Measurements from ENCODE around the gene GYG1.

GYG1 gene

DNA sequence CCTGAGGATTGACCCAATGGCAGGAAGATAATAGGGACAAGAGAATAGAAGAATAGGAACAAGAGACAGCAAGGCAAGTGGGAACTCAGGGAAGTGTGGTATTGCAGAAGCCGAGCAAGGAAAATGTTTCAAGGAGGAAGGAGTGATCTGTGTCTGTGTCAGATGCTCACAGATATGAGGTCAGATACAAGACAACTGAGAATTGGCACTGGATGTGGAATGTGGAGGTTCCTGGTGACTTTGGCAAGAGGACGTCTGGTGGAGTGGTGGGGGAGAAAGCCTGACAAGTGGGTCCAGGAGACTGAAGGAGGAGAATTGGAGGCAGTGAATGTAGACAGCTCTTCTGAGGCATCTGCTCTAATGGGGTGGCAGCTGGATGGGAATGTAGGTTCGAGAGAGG is 24.1 kb downstream of the GYG1 start:
- H3K79me1 ChIP-seq (ENCODE audit: low read depth, low read length): no peaks in the 10 kb centered on the region
- no peak overlapping the region for H4K91ac ChIP-seq (ENCODE audit: low read depth, low read length, poor library complexity)
- H3K36me3 ChIP-seq (replicated peaks in 1 of 2; ENCODE audit: control insufficient read depth in 2 of 2, insufficient read depth in 2 of 2, low read length in 2 of 2): peaks cover 0 to 21% of the 10 kb centered on the region in 2 donors
- no peaks in the 10 kb centered on the region for H3K27me3 ChIP-seq (ENCODE audit: control insufficient read depth in 3 of 3, insufficient read depth in 3 of 3, low read depth in 1 of 3, low read length in 3 of 3)
- no peaks in the 10 kb centered on the region for H3K4me1 ChIP-seq (ENCODE audit: control insufficient read depth in 2 of 2, insufficient read depth in 1 of 2, low read depth in 1 of 2, low read length in 2 of 2)
- no peak overlapping the region for H3K4ac ChIP-seq (ENCODE audit: low read length)
- H3K14ac ChIP-seq (ENCODE audit: low read length): no peak overlapping the region
- H2BK15ac ChIP-seq (ENCODE audit: low read length): no peak overlapping the region
- H3K23ac ChIP-seq (ENCODE audit: low read depth, low read length, poor library complexity): no peak overlapping the region
- H3K9ac ChIP-seq (ENCODE audit: low read depth, low read length, poor library complexity): no peak overlapping the region
- no peak overlapping the region for H3K27ac ChIP-seq (replicated peaks; ENCODE audit: low read length)
- H2BK120ac ChIP-seq (ENCODE audit: low read depth, low read length): no peak overlapping the region
- no peak overlapping the region for H2AK5ac ChIP-seq (ENCODE audit: low read depth, low read length)
- H2BK12ac ChIP-seq (ENCODE audit: low read length): no peak overlapping the region
- no peak overlapping the region for H3K4me3 ChIP-seq (ENCODE audit: low read length in 2 of 2)
- no peak overlapping the region for H4K8ac ChIP-seq (ENCODE audit: low read depth, low read length)
- WGBS, 2 donors (ENCODE audit: extremely low coverage in 2 of 2, insufficient read length in 2 of 2, insufficient replicate concordance in 1 of 2): no CpG with 5 or more reads among the region's 3 CpGs
- H2AFZ ChIP-seq (ENCODE audit: low read length): no peak overlapping the region
- H3K9me3 ChIP-seq (replicated peaks in 1 of 2; ENCODE audit: control insufficient read depth in 2 of 2, insufficient read depth in 1 of 2, low read depth in 1 of 2, low read length in 2 of 2): peaks cover 0 to 3% of the 10 kb centered on the region in 2 donors
- H3K4me2 ChIP-seq (ENCODE audit: insufficient read depth, low read length, poor library complexity, severe bottlenecking): no peak overlapping the region
- no peak overlapping the region for H2BK5ac ChIP-seq (ENCODE audit: low read length)
- no peak overlapping the region for H3K18ac ChIP-seq (ENCODE audit: low read length)
- no peak for DNase-seq (ENCODE audit: low spot score)

DNA sequence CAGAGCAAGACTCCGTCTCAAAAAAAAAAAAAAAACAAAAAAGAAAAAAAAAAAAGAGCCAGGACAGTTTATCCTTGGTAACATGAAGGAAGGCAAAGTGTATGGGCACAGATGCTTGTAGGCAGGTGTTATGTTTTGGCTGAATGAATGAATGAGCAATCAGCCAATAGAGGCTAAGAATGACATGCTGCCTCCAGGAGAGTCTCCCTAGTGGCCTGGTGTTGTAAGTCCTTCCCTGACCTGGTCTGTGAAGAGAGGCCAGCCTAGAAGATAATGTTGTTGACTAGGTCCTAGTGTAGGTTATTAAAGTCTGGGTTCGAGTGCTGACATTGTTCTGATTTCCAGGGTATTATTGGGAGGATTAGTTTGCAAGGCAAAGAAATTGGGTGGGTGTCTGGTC is 24.9 kb downstream of the GYG1 start:
- Histone ChIP-seq H3K27me3 (ENCODE audit: control insufficient read depth in 3 of 3, insufficient read depth in 3 of 3, low read depth in 1 of 3, low read length in 3 of 3) (no peaks in the 10 kb centered on the region), H3K4me2 (ENCODE audit: insufficient read depth, low read length, poor library complexity, severe bottlenecking) (no peak overlapping the region), H2BK12ac (ENCODE audit: low read length) (no peak overlapping the region), H2AFZ (ENCODE audit: low read length) (no peak overlapping the region), H3K14ac (ENCODE audit: low read length) (no peak overlapping the region), H2BK5ac (ENCODE audit: low read length) (no peak overlapping the region), H2AK5ac (ENCODE audit: low read depth, low read length) (no peak overlapping the region), H3K36me3 (replicated peaks in 1 of 2; ENCODE audit: control insufficient read depth in 2 of 2, insufficient read depth in 2 of 2, low read length in 2 of 2) (peaks cover 0 to 12% of the 10 kb centered on the region in 2 donors), H3K18ac (ENCODE audit: low read length) (no peak overlapping the region), H3K23ac (ENCODE audit: low read depth, low read length, poor library complexity) (no peak overlapping the region), H3K9ac (ENCODE audit: low read depth, low read length, poor library complexity) (no peak overlapping the region), H3K4me3 (ENCODE audit: low read length in 2 of 2) (no peak overlapping the region), H4K8ac (ENCODE audit: low read depth, low read length) (no peak overlapping the region), H4K91ac (ENCODE audit: low read depth, low read length, poor library complexity) (no peak overlapping the region), H3K4ac (ENCODE audit: low read length) (no peak overlapping the region), H3K9me3 (replicated peaks in 1 of 2; ENCODE audit: control insufficient read depth in 2 of 2, insufficient read depth in 1 of 2, low read depth in 1 of 2, low read length in 2 of 2) (peaks cover 0 to 3% of the 10 kb centered on the region in 2 donors), H3K4me1 (ENCODE audit: control insufficient read depth in 2 of 2, insufficient read depth in 1 of 2, low read depth in 1 of 2, low read length in 2 of 2) (peaks cover 0 to 5% of the 10 kb centered on the region in 2 donors), H3K27ac (replicated peaks; ENCODE audit: low read length) (no peak overlapping the region), H3K79me1 (ENCODE audit: low read depth, low read length) (no peaks in the 10 kb centered on the region), H2BK15ac (ENCODE audit: low read length) (no peak overlapping the region), H2BK120ac (ENCODE audit: low read depth, low read length) (no peak overlapping the region)
- no peak for DNase-seq (ENCODE audit: low spot score)
- WGBS, 2 donors (ENCODE audit: extremely low coverage in 2 of 2, insufficient read length in 2 of 2, insufficient replicate concordance in 1 of 2): no CpG with 5 or more reads among the region's 2 CpGs

DNA sequence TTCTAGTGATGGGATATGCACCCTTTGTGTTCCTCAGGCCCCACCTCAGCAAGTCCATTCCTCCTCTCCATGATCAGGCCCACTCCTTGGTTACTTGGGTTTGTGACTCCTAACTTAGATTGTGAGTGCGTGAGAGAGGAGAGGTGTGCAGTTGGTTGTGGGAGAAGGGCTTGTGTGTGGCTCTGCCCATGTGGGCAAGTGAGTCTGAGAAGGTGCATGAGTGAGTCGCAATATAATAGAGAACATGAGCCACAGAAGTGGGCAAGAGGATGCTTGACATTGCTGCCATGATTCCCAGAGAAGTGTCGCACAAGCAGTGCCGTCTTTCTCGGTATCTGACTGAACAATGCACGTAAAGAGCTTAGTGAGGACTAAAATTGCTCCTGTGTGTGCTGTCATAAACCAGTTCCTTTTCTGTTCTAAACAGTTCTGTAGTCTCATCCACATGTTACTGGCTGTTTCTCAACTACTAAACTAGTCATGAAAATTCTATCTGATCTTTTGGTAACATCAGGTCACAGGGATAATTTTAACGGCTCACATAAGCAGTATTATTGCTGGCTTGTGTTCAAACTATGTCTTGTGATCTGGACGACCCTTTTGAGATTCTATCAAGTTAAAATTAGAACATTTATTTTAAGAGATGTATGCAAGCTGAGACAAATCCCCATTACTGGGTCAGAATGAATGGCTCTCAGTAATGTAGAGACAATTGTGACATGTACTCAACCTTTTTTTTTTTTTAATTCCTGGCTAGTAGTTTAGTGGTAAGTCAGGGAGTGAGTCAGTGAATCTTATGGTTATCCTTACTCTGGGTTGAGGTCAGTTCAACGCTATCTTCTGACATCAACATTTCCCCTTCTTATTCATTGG is 25.6 kb downstream of the GYG1 start:
- DNase-seq (ENCODE audit: low spot score): no peak
- peak overlapping the region in 1 of 2 donors; percentile 9 for H3K4me3 ChIP-seq (ENCODE audit: low read length in 2 of 2)

DNA sequence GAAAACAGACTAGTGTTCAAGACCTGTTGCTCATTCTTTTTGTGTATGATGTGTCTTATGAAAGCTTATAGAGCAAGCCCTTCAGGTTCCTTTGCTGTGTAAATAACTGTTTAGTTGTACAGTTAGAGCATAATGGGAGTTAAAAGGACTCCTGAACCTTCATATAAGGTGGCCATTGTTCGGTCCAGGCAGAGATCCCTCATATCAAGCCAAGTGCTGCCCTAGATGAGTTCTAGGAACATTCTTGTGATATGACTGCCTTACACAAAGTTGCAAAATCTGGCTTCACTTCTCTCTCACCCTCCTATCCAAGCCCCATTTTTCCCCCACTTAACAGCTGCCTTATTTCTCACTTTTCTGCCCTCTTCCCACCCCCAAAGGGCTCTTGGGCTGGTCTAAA is 26.9 kb downstream of the GYG1 start:
- Histone ChIP-seq H2BK120ac (ENCODE audit: low read depth, low read length) (no peak overlapping the region), H3K4me1 (ENCODE audit: control insufficient read depth in 2 of 2, insufficient read depth in 1 of 2, low read depth in 1 of 2, low read length in 2 of 2) (peaks cover 0 to 5% of the 10 kb centered on the region in 2 donors)

More for the DNA sequence above, 25.6 kb downstream of the GYG1 start:
- H2BK15ac ChIP-seq (ENCODE audit: low read length): no peak overlapping the region
- H3K36me3 ChIP-seq (replicated peaks in 1 of 2; ENCODE audit: control insufficient read depth in 2 of 2, insufficient read depth in 2 of 2, low read length in 2 of 2): peaks cover 0 to 7% of the 10 kb centered on the region in 2 donors
- no peak overlapping the region for H2AFZ ChIP-seq (ENCODE audit: low read length)
- H3K27me3 ChIP-seq (ENCODE audit: control insufficient read depth in 3 of 3, insufficient read depth in 3 of 3, low read depth in 1 of 3, low read length in 3 of 3): no peaks in the 10 kb centered on the region
- no peak overlapping the region for H2BK120ac ChIP-seq (ENCODE audit: low read depth, low read length)
- WGBS, 2 donors (ENCODE audit: extremely low coverage in 2 of 2, insufficient read length in 2 of 2, insufficient replicate concordance in 1 of 2): no CpG with 5 or more reads among the region's 9 CpGs
- no peak overlapping the region for H3K4ac ChIP-seq (ENCODE audit: low read length)
- H3K18ac ChIP-seq (ENCODE audit: low read length): no peak overlapping the region
- no peak overlapping the region for H3K9ac ChIP-seq (ENCODE audit: low read depth, low read length, poor library complexity)
- no peak overlapping the region for H4K8ac ChIP-seq (ENCODE audit: low read depth, low read length)
- H2BK5ac ChIP-seq (ENCODE audit: low read length): no peak overlapping the region
- peaks cover 0 to 3% of the 10 kb centered on the region in 2 donors for H3K9me3 ChIP-seq (replicated peaks in 1 of 2; ENCODE audit: control insufficient read depth in 2 of 2, insufficient read depth in 1 of 2, low read depth in 1 of 2, low read length in 2 of 2)
- no peak overlapping the region for H3K27ac ChIP-seq (replicated peaks; ENCODE audit: low read length)
- H3K4me2 ChIP-seq (ENCODE audit: insufficient read depth, low read length, poor library complexity, severe bottlenecking): no peak overlapping the region
- H3K4me1 ChIP-seq (ENCODE audit: control insufficient read depth in 2 of 2, insufficient read depth in 1 of 2, low read depth in 1 of 2, low read length in 2 of 2): peaks cover 0 to 5% of the 10 kb centered on the region in 2 donors
- H3K79me1 ChIP-seq (ENCODE audit: low read depth, low read length): no peaks in the 10 kb centered on the region
- H2AK5ac ChIP-seq (ENCODE audit: low read depth, low read length): no peak overlapping the region
- H4K91ac ChIP-seq (ENCODE audit: low read depth, low read length, poor library complexity): no peak overlapping the region
- peak overlapping the region; percentile 26 for H3K23ac ChIP-seq (ENCODE audit: low read depth, low read length, poor library complexity)
- no peak overlapping the region for H2BK12ac ChIP-seq (ENCODE audit: low read length)
- no peak overlapping the region for H3K14ac ChIP-seq (ENCODE audit: low read length)

More for the DNA sequence above, 26.9 kb downstream of the GYG1 start:
- Histone ChIP-seq H3K9ac (ENCODE audit: low read depth, low read length, poor library complexity) (no peak overlapping the region), H2BK12ac (ENCODE audit: low read length) (no peak overlapping the region), H3K18ac (ENCODE audit: low read length) (no peak overlapping the region), H3K14ac (ENCODE audit: low read length) (no peak overlapping the region), H2BK5ac (ENCODE audit: low read length) (no peak overlapping the region), H4K8ac (ENCODE audit: low read depth, low read length) (no peak overlapping the region), H4K91ac (ENCODE audit: low read depth, low read length, poor library complexity) (no peak overlapping the region), H3K4me2 (ENCODE audit: insufficient read depth, low read length, poor library complexity, severe bottlenecking) (no peak overlapping the region), H3K9me3 (replicated peaks in 1 of 2; ENCODE audit: control insufficient read depth in 2 of 2, insufficient read depth in 1 of 2, low read depth in 1 of 2, low read length in 2 of 2) (peaks cover 0 to 3% of the 10 kb centered on the region in 2 donors), H3K4ac (ENCODE audit: low read length) (no peak overlapping the region), H2AK5ac (ENCODE audit: low read depth, low read length) (no peak overlapping the region), H3K27me3 (ENCODE audit: control insufficient read depth in 3 of 3, insufficient read depth in 3 of 3, low read depth in 1 of 3, low read length in 3 of 3) (no peaks in the 10 kb centered on the region), H2AFZ (ENCODE audit: low read length) (no peak overlapping the region), H3K79me1 (ENCODE audit: low read depth, low read length) (no peaks in the 10 kb centered on the region), H3K23ac (ENCODE audit: low read depth, low read length, poor library complexity) (no peak overlapping the region), H3K27ac (replicated peaks; ENCODE audit: low read length) (no peak overlapping the region), H3K36me3 (replicated peaks in 1 of 2; ENCODE audit: control insufficient read depth in 2 of 2, insufficient read depth in 2 of 2, low read length in 2 of 2) (peaks cover 0 to 11% of the 10 kb centered on the region in 2 donors), H3K4me3 (ENCODE audit: low read length in 2 of 2) (no peak overlapping the region), H2BK15ac (ENCODE audit: low read length) (no peak overlapping the region)
- no CpG with 5 or more reads among the region's 1 CpG for WGBS, 2 donors (ENCODE audit: extremely low coverage in 2 of 2, insufficient read length in 2 of 2, insufficient replicate concordance in 1 of 2)
- no peak for DNase-seq (ENCODE audit: low spot score)
